ENCODE measurements around the gene ELOB.

- TF ChIP-seq SPI1 (IDR thresholded peaks at IDR 0.05; ENCODE audit: low read depth, low read length), result no peak
- no peak for TF ChIP-seq POLR2A (IDR thresholded peaks at IDR 0.05; ENCODE audit: low read depth, low read length)
- no peak for TF ChIP-seq PAX5 (IDR thresholded peaks at IDR 0.05; ENCODE audit: insufficient read depth, low read length, severe bottlenecking)
- no peak for TF ChIP-seq POLR2AphosphoS5 (IDR thresholded peaks at IDR 0.05; ENCODE audit: low read depth, low read length)
- TF ChIP-seq TAF1 (IDR thresholded peaks at IDR 0.05; ENCODE audit: low read depth, low read length), result no peak
These were observed 27.1 kb downstream of the ELOB start for GRCh38 chr16:2749936-2750335.

All from GM12891 (cell line).